Measurements from ENCODE around the gene LLGL1. TPM values are rescaled to one million over a fixed set of nuclear protein-coding genes. Genes with fewer than 3 reads are reported as not detected.

Gene LLGL1
- total and polyA plus RNA-seq, 2 donors (not counting 3 experiments of a cell fraction or from before 2014, with no cell fraction given): 34.9 to 47.1 TPM

- no peak for TF ChIP-seq EZH2 (IDR thresholded peaks at IDR 0.05; ENCODE audit: borderline replicate concordance, low read depth, low read length, severe bottlenecking)
- peak; percentile 81 for TF ChIP-seq POLR2A (IDR thresholded peaks at IDR 0.05; ENCODE audit: low read depth, low read length)
- TF ChIP-seq POLR2AphosphoS5 (IDR thresholded peaks at IDR 0.05; ENCODE audit: insufficient read depth, low read depth, low read length): peak; percentile 63
- no peak for TF ChIP-seq FOS (IDR thresholded peaks at IDR 0.05; ENCODE audit: borderline replicate concordance, insufficient read depth, low read length)
- intact Hi-C loops (cut with micrococcal nuclease) (no loop called here), dilution Hi-C loops (cut with MboI; ENCODE audit: extremely low pct_ligation_motif_present, low sequenced_read_pairs) (no loop called here)
- POLR2A ChIA-PET: no interaction called here
- peaks cover 0 to 31% of the 10 kb centered on the region in 2 experiments for H3K36me3 ChIP-seq (ENCODE audit: control insufficient read depth in 2 of 2, extremely low read depth in 1 of 2, insufficient read depth in 2 of 2, low read length in 2 of 2)
- H4K20me1 ChIP-seq (replicated peaks; ENCODE audit: control insufficient read depth, extremely low read depth, insufficient read depth, low read length): no peaks in the 10 kb centered on the region
- no peaks in the 10 kb centered on the region for H3K9me3 ChIP-seq (replicated peaks; ENCODE audit: control insufficient read depth, insufficient read depth, low read length)
- peak within 1 kb of the TSS; percentile 85 for H3K27ac ChIP-seq (ENCODE audit: insufficient read depth, low read depth, low read length)
- BruUV-seq (replicated peaks): TSS peak; percentile 14
- H3K4me3 ChIP-seq (replicated peaks in 1 of 3; ENCODE audit: insufficient read depth in 1 of 3, low read depth in 1 of 3, low read length in 3 of 3): peak within 1 kb of the TSS; percentile 66 to 84 (median 82)
- CTCF ChIA-PET: interaction anchor here (2.5 kb wide), 1 partner anchor 10 kb away, joined by 12 read pairs; no protein-coding TSS in a partner anchor
- H2AFZ ChIP-seq (ENCODE audit: low read depth, low read length): peak within 1 kb of the TSS; percentile 86
- peaks cover 14% of the 10 kb centered on the region for H3K4me1 ChIP-seq (ENCODE audit: control insufficient read depth, extremely low read depth, insufficient read depth, low read length)
- no peaks in the 10 kb centered on the region for H3K27me3 ChIP-seq (ENCODE audit: control insufficient read depth in 2 of 2, insufficient read depth in 2 of 2, low read length in 2 of 2)
- peak within 1 kb of the TSS; percentile 26 for H3K4me2 ChIP-seq (ENCODE audit: insufficient read depth, low read length)
- FAIRE-seq: peak; percentile 75
- no peaks in the 10 kb centered on the region for H3K9me1 ChIP-seq (replicated peaks; ENCODE audit: control insufficient read depth, extremely low read depth, insufficient read depth, low read length)
- H3K9ac ChIP-seq (replicated peaks; ENCODE audit: extremely low read depth, insufficient read depth, low read length): peak within 1 kb of the TSS; percentile 82
- peaks cover 23% of the 10 kb centered on the region for H3K79me2 ChIP-seq (ENCODE audit: control insufficient read depth, insufficient read depth, low read length)
- DNase-seq (ENCODE audit: low read depth, low spot score): peak; percentile 48
Measured at GRCh38 chr17:18258356-18259038, 33.1 kb downstream of the LLGL1 start, which contains the start of gene FLII. Gene FLII, minus strand, starts transcription at chr17:18258738. Its CDS starts 48 bp downstream, at chr17:18258690.

- POLR2A ChIA-PET: no interaction called here
Measured at GRCh38 chr17:18259621-18260331, 34.3 kb downstream of the LLGL1 start.

More at GRCh38 chr17:18259621-18260331, 34.3 kb downstream of the LLGL1 start:
- H3K9me1 ChIP-seq (replicated peaks; ENCODE audit: control insufficient read depth, extremely low read depth, insufficient read depth, low read length): no peaks in the 10 kb centered on the region
- no peak for TF ChIP-seq FOS (IDR thresholded peaks at IDR 0.05; ENCODE audit: borderline replicate concordance, insufficient read depth, low read length)
- no peak for TF ChIP-seq MAX (IDR thresholded peaks at IDR 0.05; ENCODE audit: insufficient read depth, insufficient read length)
- TF ChIP-seq JUN (IDR thresholded peaks at IDR 0.05; ENCODE audit: borderline replicate concordance, insufficient read depth, insufficient read length, low read depth): no peak
- no peak for TF ChIP-seq MYC (IDR thresholded peaks at IDR 0.05; ENCODE audit: low read depth, low read length)
- no peak for TF ChIP-seq EZH2 (IDR thresholded peaks at IDR 0.05; ENCODE audit: borderline replicate concordance, low read depth, low read length, severe bottlenecking)
- TF ChIP-seq POLR2AphosphoS5 (IDR thresholded peaks at IDR 0.05; ENCODE audit: insufficient read depth, low read depth, low read length): no peak
- dilution Hi-C loops (cut with MboI; ENCODE audit: extremely low pct_ligation_motif_present, low sequenced_read_pairs): no loop called here
- H2AFZ ChIP-seq (ENCODE audit: low read depth, low read length): peak overlapping the region; percentile 57
- peaks cover 23% of the 10 kb centered on the region for H3K79me2 ChIP-seq (ENCODE audit: control insufficient read depth, insufficient read depth, low read length)
- FAIRE-seq (no peak), DNase-seq (ENCODE audit: low read depth, low spot score) (no peak)
- BruUV-seq (replicated peaks): no TSS peak
- H3K4me1 ChIP-seq (ENCODE audit: control insufficient read depth, extremely low read depth, insufficient read depth, low read length): peaks cover 14% of the 10 kb centered on the region
- intact Hi-C loops (cut with micrococcal nuclease): loop anchor here (1.0 kb wide), 1 partner anchor 56 kb away; the partner anchor contains the start of gene SMCR8
- H3K4me3 ChIP-seq (replicated peaks in 1 of 3; ENCODE audit: insufficient read depth in 1 of 3, low read depth in 1 of 3, low read length in 3 of 3): no peak overlapping the region
- no peaks in the 10 kb centered on the region for H3K9me3 ChIP-seq (replicated peaks; ENCODE audit: control insufficient read depth, insufficient read depth, low read length)
- no peak overlapping the region for H3K27ac ChIP-seq (ENCODE audit: insufficient read depth, low read depth, low read length)
- no peak overlapping the region for H3K9ac ChIP-seq (replicated peaks; ENCODE audit: extremely low read depth, insufficient read depth, low read length)
- CTCF ChIA-PET: no interaction called here
- no peaks in the 10 kb centered on the region for H3K27me3 ChIP-seq (ENCODE audit: control insufficient read depth in 2 of 2, insufficient read depth in 2 of 2, low read length in 2 of 2)
- H3K4me2 ChIP-seq (ENCODE audit: insufficient read depth, low read length): peak overlapping the region; percentile 7
- H3K36me3 ChIP-seq (ENCODE audit: control insufficient read depth in 2 of 2, extremely low read depth in 1 of 2, insufficient read depth in 2 of 2, low read length in 2 of 2): peaks cover 2 to 29% of the 10 kb centered on the region in 2 experiments
- H4K20me1 ChIP-seq (replicated peaks; ENCODE audit: control insufficient read depth, extremely low read depth, insufficient read depth, low read length): no peaks in the 10 kb centered on the region
